ENCODE results near the gene C19orf47.
A peak's percentile ranks its signal among the peaks of the same experiment; 100 is the strongest.

C19orf47 gene, protein sequence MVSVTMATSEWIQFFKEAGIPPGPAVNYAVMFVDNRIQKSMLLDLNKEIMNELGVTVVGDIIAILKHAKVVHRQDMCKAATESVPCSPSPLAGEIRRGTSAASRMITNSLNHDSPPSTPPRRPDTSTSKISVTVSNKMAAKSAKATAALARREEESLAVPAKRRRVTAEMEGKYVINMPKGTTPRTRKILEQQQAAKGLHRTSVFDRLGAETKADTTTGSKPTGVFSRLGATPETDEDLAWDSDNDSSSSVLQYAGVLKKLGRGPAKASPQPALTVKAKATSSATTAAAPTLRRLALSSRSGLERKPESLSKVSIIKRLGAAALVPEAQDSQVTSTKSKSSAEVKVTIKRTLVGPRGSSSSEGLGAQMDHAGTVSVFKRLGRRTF

DNA sequence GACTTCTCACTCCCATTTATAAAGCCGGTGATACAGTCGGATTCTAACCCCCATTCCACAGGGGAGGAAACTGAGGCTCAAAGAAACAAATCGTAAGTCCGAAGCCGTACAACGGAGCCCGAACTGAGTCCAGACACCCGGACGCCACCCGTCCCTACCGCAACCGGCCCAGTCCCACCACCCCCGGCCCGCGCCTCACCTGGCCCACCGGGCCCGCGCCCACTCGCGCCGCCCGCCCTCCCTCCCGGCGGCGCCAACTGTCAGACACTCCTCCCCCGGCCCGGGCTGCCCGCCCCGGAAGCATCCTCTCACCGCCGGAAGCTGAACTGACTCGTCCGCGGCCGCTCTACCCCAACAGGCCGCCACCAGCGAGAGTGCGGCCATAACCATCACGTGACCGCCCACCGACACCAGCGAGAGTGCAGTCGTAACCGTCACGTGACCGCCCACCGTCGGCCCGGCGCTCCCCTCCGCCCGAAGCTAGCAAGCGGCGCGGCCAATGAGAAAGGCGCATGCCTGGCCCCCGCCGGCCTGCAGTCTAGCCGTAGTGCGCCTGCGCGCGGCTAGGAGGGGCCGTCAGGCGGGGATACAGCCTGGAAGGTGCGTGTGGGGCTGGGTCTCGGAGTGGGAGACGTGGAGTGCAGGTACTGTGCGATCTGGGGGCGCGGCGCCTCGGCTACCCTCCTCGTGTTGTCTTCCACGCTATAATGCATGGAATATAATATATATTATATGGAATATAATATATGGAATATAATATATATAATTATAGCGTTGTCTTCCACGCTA lies at the start of gene C19orf47, which contains the start of gene PLD3:
Gene C19orf47, minus strand, starts transcription at position 273 of the 789 bp plus-strand sequence. CDS start 6,540 bp downstream, outside the sequence.
Gene PLD3, plus strand, starts transcription at position 571 of the 789 bp plus-strand sequence. CDS start 17,789 bp downstream, outside the sequence.
- DNase-seq, result peak; percentile 100

DNA sequence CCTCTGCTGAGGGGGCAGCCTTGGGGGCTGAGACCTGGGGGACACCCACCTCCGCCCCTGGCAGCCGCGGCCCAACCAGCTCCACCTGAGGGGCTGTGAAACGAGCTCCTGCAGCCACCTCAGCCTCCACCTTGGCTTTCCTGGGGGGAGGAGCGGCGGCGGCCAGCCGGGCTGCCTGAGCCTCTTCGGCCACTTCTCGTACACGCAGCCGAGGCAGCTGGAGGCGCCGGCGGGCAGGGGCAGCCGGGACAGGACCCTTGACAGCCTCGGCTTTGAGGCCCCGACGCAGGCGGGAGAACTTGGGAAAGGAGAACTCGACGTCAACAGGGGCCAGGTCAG lies 49.3 kb upstream of the C19orf47 start:
- no peak for DNase-seq

DNA sequence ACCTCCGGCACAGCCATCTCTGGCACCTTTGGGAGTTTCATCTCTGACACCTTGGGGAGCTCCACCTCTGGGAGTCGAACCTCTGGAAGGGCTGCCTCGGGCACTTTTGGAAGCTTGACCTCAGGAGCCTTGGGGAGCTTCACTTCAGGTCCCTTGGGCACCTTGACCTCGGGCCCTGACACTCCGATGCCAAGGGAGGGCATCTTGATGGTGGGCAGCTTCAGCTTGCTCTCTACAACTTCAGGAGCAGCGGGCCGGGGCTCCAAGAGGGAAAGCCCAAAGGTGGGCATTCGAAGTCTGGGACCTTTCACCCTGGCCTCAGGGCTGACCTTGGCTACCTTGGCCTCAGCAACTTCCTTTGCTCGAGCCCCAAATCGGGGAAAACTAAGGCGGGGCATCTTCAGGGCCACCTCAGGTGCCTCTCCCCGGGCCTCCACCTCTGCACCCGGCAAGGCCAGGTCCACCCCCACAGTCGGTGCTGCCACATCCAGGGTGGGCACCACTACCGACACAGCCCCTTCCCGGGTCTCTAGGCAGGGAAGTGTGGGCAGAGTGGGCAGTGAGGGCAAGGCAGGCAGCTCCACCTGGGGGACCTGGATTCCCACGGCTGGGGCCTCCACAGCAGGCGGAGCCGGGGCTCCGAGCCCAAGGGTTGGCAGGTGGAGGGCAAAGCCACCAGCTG lies 48.8 kb upstream of the C19orf47 start:
- no peak for DNase-seq

DNA sequence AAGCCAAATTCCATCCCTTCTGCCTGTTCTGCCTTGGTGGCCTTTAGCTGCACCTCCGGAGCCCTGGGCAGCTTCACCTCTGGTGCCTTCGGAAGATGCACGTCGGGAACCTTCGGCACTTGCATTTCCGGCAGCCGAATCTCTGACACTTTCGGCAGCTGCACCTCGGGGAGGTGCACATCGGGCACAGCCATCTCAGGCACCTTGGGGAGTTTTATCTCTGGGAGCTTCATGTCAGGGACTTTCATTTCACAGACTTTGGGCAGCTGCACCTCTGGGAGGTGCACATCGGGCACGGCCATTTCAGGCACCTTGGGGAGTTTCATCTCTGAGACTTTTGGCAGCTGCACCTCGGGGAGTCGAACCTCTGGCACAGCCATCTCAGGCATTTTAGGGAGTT lies 47.8 kb upstream of the C19orf47 start:
- no peak for DNase-seq

DNA sequence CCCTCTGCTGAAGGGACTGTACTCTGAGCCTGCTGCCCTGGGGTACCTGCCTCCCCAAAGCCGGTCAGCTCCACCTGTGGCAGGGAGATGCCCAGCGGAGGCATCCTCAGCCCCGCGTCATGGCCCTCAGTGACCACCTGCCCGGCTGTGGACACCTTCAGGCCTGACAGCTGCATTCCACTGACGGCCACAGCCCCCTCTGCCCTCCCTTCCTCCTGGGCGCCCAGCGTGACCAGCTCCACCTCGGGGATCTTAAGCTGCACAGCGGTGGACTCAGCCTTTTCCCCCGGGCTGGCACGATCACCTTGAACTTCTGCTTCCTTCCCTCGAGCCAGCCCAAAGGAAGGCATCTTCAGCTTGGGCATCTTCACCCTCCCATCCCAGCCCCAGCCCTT lies 46.6 kb upstream of the C19orf47 start:
- DNase-seq, result no peak

DNA sequence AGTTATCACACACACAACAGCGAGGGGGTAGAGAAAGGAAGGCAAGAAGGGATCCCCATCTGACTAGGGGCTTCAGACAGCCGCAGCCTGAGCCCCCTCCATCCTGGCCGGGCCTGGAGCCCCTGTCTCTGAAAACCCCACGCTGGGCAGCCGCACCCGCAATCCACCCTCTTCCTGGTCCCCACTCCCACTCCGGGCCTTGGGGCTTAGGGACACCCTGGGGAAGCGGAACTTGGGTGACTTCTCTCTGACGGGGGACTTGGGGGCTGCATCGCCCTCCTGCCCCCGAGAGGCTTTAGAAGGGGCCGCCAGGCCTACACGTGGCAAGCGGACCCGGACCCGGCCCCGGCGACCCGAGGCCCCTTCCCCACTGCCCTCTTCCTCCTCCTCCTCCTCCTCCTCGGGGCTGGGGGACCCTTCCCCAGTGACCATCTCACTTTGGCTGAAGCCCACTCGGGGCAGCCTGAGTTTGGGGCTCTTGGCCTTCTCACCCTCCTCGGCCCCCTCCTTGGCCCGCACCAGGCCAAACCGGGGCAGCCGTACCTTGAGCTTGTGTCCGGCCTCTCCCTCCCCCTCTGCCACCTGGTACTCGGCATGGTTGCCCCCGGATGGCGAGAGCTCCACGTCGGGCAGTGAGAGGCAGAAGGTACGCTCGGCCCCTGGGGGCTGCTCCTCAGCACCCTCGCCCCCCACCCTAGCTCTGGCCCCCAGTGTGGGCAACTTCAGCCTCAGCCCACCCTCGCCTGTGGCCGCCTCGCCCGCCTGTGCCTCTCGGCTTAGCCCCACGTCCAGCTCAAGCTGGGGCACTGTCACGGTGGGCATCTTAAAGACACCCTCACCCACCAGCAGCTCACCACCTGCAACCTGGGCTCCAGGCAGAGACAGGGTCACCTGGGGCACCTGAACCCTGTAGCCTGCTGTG lies 46.0 kb upstream of the C19orf47 start:
- DNase-seq, result no peak

DNA sequence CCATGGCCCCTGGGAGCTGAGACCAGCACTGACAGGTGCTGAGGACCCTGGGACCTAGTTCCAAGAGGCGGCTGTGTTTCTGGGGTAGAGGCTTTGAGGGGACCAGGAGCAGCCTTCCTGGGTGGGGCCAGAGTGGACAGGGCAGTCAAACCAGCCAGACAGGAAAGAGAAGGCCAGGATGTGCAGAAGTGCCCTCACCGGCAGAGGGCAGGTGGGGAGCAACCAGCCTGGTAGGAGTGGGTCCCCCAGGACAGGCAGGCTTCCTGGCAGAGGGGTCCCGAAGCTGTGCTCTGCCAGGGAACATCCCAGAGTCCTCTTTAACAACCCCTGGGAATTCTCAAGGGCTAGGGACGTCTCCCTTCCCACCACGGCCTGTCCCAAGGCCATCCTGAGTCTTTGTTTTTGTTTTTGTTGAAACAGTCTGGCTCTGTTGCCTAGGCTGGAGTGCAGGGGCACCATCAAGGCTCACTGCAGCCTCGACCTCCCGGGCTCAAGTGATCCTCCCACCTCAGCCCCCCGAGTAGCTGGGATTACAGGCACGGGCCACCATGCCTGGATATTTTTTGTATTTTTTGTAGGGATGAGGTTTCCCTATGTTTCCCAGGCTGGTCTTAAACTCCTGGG lies 44.8 kb upstream of the C19orf47 start:
- peak; percentile 40 for DNase-seq

DNA sequence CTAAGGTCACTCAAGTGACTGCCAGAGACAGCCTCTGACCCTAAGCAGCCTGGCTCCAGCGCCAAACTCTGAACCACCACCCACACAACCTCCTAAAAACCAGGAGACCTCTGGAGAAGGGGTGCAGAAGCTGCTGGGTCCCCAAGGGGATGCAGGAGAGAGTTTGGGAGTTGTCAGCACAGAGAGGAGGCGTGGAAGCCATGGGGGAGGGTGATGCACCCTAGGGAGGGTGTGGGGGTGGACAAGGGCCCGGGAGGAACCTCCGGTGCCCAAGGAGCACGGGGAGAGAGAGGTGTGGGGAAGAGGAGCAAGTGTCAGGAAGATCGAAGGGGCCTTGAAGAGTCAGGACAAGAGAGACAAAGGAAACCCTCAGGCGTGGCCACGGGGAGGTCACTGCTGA lies 43.9 kb upstream of the C19orf47 start:
- DNase-seq, result no peak

DNA sequence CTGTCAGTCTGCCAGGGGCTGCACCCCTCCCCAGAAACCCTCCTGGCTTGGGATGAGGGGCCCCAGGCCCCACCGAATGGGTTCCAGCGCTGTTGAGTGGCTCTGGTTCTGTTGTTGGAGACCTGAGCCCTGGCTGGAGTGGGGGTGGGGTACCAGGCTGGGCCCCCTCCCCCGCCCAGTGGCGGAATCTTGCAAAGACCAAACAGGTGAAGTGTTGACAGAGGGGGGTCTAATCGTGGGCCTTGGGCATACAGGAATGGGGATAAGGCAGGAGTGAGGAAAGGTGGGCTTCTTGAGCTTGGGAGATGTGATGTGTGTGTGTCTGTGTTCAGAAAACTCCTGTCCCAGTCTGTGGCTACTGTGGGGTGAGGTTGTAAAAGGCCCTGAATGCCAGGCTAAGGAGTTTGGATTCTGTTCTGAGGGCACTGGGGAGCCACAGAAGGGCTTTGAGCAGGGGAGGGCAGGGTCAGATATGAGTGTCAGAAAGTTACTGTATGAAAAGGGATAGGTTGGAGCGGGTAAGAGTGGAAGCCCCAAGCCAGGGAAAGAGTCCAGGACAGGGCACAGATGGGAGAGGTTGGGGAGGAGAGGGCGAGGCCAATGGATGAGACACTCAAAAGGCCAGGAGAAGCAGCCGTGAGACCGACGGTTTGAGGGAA lies 42.0 kb upstream of the C19orf47 start, which contains the start of gene HIPK4:
Gene HIPK4, minus strand, starts transcription at position 98 of the 659 bp plus-strand sequence. CDS start 279 bp downstream, outside the sequence.
- DNase-seq, result no peak

DNA sequence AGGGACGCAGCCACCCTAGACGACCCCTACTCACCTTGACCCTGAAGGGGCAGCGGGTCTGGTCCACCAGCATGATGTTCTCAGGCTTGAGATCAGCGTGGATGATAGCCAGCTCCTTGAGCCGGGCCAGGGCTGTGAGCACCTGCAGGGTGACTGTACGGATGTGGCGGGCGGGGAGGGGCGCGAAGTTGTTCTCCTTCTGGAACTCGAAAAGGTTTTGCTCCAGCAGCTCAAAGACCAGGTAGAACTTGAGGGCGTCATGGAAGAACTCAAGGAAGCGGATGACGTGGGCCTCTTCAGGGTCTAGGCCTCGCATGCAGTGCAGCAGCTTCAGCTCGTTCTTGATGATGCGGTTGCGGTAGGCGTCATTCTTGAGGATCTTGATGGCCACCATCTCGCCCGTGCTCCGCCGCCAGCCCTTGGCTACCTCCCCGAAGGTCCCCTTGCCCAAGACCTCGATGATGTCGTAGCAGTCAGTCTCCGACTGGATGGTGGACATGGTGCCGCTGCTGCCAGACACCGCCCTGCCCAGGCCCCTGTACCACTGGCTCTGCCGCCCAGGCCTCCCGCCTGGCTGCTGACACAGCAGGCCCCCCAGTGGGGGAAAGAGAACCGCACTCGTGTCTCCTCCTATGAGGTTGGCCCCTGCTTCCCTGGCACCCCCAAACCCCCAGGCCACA lies 41.3 kb upstream of the C19orf47 start:
- no peak for DNase-seq

DNA sequence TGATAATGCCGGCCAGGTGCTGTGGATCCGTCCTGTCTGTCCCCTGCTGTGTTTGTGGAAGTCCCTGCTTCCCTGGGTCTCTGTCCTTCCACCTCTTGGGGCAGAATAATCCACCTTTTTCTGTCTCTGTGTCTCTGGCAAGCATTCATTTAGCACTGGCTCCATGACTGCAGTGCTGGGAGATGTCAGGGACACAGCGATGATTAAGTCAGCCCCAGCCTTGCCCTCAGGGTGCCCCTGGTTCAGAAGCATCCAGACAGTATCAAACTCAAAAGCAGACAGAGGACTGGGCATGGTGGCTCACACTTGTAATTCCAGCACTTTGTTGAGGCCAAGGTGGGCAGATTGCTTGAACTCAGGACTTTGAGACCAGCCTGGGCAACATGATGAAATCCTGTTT lies 40.3 kb upstream of the C19orf47 start:
- no peak for DNase-seq

DNA sequence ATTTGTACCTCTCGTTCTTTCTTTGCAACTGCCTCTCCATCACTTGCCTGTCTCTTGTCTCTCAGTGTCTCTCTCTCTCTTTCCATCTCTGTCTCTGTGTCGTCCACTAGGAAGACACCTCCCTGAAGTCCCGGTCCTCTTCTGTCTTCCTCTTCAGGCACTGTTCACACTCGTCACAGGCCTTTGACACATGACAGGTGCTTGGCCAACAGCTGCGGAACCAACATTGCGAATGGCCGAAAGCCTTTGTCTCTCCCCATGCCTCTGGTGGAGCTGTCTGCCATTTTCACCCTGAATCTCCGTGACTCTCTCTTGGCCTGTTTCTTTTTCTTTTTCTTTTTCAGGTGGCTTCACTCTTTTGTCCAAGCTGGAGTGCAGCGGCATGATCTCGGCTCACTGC lies 39.0 kb upstream of the C19orf47 start:
- DNase-seq, result no peak

DNA sequence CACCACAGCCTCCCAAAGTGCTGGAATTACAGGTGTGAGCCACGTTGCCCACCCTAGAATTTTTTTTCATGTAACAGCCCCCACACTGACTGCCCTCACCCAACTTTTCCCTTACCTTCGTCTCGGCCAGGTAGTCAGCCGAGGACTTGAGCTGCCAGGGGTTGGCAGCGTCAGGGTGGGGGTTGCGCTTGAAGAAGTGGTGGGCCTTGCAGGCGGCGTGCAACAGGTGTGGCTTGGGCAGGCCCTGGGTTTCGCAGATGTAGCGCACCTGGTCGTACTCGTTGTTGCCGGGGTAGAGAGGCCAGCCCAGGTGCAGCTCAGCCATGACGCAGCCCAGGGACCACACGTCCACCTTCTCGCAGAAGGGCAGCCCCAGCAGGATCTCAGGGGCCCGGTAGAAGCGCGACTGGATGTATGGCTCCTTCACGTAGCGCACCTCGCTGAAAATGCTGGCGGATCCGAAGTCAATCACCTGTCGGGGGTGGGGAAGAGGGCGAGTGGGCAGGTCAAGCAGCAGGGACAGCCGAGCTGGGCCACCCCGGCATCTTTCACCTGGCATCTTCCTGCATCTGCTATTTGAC lies 35.6 kb upstream of the C19orf47 start:
- DNase-seq, result no peak

DNA sequence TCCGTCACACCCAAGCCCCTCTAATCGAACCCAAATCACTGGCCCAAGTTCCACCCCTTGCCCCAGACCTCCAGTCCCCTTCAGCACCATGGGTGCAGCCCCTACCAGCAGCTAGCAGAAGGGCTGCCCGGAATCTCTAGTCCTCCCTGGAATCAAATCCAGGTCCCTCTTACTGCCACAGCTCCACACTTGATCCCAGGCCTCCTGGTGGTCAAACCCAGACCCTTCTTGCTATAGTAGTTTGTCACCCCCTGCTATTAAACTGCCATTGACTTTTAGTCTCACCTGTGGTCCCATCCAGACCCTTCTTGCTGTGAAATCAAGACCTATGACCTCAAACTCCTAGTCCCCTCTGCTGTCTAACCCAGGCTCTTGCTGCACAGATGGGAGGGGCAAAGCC lies 33.1 kb upstream of the C19orf47 start:
- DNase-seq, result no peak

DNA sequence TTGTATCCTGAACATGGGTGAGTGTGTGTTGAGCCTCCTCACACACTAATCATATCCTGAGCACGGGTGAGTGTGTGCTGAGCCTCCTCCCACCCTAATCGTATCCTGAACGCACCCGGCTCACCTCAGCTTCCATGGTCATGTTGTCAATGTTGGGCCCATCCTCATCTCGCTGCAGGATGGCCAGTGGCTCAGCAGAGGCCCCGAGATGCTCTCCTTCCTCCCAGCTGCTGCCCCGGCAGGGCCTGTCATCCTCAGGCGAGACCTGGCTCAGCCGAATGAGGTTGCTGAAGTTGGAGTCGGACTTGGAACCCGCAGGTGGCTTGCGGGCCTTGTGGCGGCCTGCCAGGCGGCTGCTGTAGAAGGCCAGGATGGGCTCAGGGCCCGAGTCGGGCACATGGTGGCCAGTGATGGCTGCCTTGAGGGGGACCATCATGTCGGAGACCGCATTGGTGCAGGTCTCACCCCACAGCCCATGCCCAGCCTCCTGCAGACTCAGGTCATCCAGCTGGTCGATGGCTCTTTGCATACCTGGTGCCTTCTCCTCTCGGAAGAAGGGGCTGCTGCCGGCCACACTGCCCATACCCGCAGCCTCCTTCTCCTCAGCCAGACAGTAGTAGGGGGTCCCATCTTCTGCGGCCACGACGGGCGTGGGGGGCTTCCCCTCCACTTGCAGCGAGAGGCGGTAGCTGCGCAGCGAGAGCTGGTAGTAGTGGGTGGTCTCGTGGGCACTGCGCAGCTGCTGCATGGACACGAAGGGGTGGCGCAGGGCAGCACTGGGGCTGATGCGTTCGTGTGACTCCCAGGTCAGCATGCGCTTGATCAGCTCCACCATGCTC lies 32.2 kb upstream of the C19orf47 start:
- DNase-seq, result no peak

DNA sequence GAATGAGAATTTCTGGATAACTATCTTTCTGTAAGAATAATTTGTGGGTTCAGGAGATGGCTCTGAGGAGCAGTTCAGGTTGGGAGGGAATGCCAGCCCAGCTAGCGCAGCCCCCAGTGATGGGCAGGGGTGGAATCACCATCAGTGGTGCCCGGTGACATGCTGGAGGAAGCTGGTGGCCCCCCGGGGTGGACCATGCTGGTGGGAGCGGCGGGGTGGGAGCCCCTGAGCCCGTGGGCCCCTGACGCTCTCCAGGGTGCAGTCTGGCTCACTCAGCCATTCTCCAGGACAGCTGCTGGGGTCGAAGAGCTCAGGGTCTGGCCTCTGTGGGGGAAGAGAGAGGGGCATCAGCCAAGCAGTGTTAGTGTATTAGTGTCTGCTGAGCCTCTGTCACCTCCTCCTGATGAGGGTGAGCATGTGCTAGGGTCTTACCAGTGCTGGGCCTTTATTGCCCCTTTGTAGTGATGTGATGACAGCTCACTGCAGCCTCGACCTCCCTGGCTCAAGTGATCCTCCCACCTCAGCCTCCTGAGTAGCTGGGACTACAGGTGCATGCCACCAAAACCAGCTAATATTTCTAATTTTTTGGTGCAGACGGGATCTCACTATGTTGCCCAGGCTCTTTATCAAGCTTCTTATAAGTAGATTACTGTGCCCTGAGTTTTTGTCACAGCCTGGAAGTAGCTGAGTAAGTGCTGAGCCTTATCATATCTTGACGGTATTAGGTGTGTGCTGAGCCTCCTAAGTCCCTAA lies 31.4 kb upstream of the C19orf47 start:
- DNase-seq, result no peak

DNA sequence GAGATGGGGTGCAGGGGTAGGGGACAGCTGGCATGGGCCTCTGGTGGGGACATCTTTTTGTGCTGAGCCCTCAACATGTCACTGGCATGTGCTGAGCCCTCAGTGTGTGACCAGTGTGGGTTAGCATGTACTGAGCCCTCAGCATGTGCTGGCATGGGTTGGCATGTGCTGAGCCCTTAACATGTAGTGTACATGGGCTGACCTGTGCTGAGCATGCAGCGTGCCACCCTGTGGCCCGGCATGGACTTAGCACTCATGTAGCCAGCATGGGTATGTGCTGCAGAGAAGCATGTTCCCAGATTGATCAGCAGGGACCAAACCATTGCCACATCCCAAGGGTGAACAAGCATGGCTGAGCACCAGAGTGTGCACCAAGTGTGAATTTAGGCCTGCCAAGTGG lies 30.3 kb upstream of the C19orf47 start:
- DNase-seq, result no peak

DNA sequence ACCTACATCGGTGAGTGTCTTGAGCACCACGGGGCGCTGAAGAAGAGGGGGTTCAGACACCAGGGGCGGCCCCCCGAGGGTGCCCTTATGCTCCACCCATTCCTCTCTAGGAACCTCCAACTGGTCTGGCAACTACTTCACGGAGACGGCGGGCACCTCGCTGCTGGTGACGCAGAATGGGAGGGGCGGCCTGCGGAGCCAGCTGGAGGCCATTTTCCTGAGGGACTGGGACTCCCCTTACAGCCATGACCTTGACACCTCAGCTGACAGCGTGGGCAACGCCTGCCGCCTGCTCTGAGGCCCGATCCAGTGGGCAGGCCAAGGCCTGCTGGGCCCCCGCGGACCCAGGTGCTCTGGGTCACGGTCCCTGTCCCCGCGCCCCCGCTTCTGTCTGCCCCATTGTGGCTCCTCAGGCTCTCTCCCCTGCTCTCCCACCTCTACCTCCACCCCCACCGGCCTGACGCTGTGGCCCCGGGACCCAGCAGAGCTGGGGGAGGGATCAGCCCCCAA lies 29.7 kb upstream of the C19orf47 start:
- DNase-seq, result no peak

Data from OCI-M1 (cell line).